Cardiac muscle cell (in vitro differentiated cells and primary cell): ENCODE data around the gene IL20RB. TPM values are rescaled to one million over a fixed set of nuclear protein-coding genes. Genes with fewer than 3 reads are reported as not detected.

Experiments used
- DNase-seq, 2 donors: peaks; one replicate each; pipeline versions ENCODE4 v3.0.0 to v3.0.0-alpha.2; 2010 to 2017; ENCODE audit warnings: low read depth in 1 of 2, low spot score in 1 of 2
- H3K27ac ChIP-seq: fragments of 200-600 bp; sonication (generic); 2 replicates; pipeline ENCODE4 v1.5.1; 2016
- H3K27me3 ChIP-seq: fragments of 200-600 bp; sonication (generic); 2 replicates; pipeline ENCODE4 v1.6.0; 2016; ENCODE audit warnings: control low read depth
- H3K36me3 ChIP-seq: fragments of 200-600 bp; sonication (generic); 2 replicates; pipeline ENCODE4 v1.5.1; 2016; ENCODE audit warnings: control low read depth
- H3K4me1 ChIP-seq: fragments of 200-600 bp; sonication (generic); 2 replicates; pipeline ENCODE4 v1.8.1; 2017; ENCODE audit warnings: low read depth, mild to moderate bottlenecking, mixed run types
- H3K4me3 ChIP-seq: fragments of 200-600 bp; sonication (generic); 2 replicates; pipeline ENCODE4 v1.5.1; 2016; ENCODE audit warnings: mild to moderate bottlenecking
- H3K9me3 ChIP-seq: fragments of 200-600 bp; sonication (generic); 2 replicates; pipeline ENCODE4 v1.5.1; 2017; ENCODE audit warnings: low read depth, mild to moderate bottlenecking, control low read depth
- CTCF ChIP-seq: IDR thresholded peaks from 2 replicates; pipeline ENCODE4 v1.5.1; 2012; ENCODE audit warnings: low read depth, mild to moderate bottlenecking, low read length
- polyA plus RNA-seq: library from polyadenylated mRNA; unstranded; fragments of >200 nt; fragmentation: Nextera tagmentation; extraction: Ambion mirVana; gene quantifications from 2 replicates; pipeline ENCODE4 v1.2.1, GENCODE V29; 2016
- total RNA-seq: library from RNA; depleted of rRNA; stranded (reverse); fragments of >200 nt; gene quantifications from 2 replicates; pipeline ENCODE4 v1.2.3, GENCODE V29; 2016

Gene IL20RB
- total and polyA plus RNA-seq, 2 experiments from 2014 or later: 0.59 to 0.77 TPM

DNA sequence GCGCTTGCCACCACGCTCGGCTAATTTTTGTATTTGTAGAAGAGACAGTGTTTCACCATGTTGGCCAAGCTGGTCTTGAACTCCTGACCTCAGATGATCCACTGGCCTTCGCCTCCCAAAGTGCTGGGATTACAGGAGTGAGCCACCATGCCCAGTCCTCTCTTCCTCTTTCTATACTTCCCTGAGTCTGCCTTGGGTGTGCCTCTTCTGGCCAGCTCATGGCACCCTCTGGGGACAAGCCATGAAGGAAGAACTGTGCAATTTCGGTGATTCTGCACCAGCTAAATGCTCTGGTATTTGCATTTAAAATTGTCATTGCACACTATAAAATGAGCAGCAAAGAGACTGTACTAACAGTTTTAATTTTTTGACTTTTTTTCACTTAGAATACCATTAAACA, 66.6 kb downstream of the IL20RB start:
- no peak overlapping the region for H3K4me3 ChIP-seq
- no peaks in the 10 kb centered on the region for H3K36me3 ChIP-seq
- H3K4me1 ChIP-seq: no peaks in the 10 kb centered on the region
- TF ChIP-seq CTCF: no peak
- no peak for DNase-seq
- no peaks in the 10 kb centered on the region for H3K27me3 ChIP-seq
- no peak overlapping the region for H3K27ac ChIP-seq
- no peaks in the 10 kb centered on the region for H3K9me3 ChIP-seq

GRCh38 chr3:137026701-137027100, 68.9 kb downstream of the IL20RB start:
- Histone ChIP-seq H3K27me3 (peaks cover 6% of the 10 kb centered on the region), H3K9me3 (no peaks in the 10 kb centered on the region), H3K36me3 (no peaks in the 10 kb centered on the region), H3K4me1 (no peaks in the 10 kb centered on the region), H3K4me3 (no peak overlapping the region), H3K27ac (no peak overlapping the region)
- DNase-seq: no peak
- no peak for TF ChIP-seq CTCF

- H3K4me1 ChIP-seq: no peaks in the 10 kb centered on the region
- peaks cover 20% of the 10 kb centered on the region for H3K27me3 ChIP-seq
- peak overlapping the region; percentile 31 for H3K4me3 ChIP-seq
- no peak overlapping the region for H3K27ac ChIP-seq
- DNase-seq: peak; percentile 88 to 91
- TF ChIP-seq CTCF: peak; percentile 99
- H3K9me3 ChIP-seq: no peaks in the 10 kb centered on the region
- no peaks in the 10 kb centered on the region for H3K36me3 ChIP-seq
Measured at GRCh38 chr3:137032465-137033120, 74.8 kb downstream of the IL20RB start.

GRCh38 chr3:137035631-137036030, 77.8 kb downstream of the IL20RB start:
- no peak overlapping the region for H3K4me3 ChIP-seq
- peaks cover 20% of the 10 kb centered on the region for H3K27me3 ChIP-seq
- H3K4me1 ChIP-seq: no peaks in the 10 kb centered on the region
- DNase-seq: peak; percentile 27 to 29
- no peaks in the 10 kb centered on the region for H3K36me3 ChIP-seq
- no peaks in the 10 kb centered on the region for H3K9me3 ChIP-seq
- no peak overlapping the region for H3K27ac ChIP-seq
- peak; percentile 41 for TF ChIP-seq CTCF

GRCh38 chr3:137039570-137039969, 81.8 kb downstream of the IL20RB start:
- no peak overlapping the region for H3K27ac ChIP-seq
- no peaks in the 10 kb centered on the region for H3K9me3 ChIP-seq
- no peaks in the 10 kb centered on the region for H3K36me3 ChIP-seq
- no peak for TF ChIP-seq CTCF
- H3K27me3 ChIP-seq: no peaks in the 10 kb centered on the region
- no peak overlapping the region for H3K4me3 ChIP-seq
- H3K4me1 ChIP-seq: no peaks in the 10 kb centered on the region
- DNase-seq: peak in 1 of 2 donors; percentile 15

DNA sequence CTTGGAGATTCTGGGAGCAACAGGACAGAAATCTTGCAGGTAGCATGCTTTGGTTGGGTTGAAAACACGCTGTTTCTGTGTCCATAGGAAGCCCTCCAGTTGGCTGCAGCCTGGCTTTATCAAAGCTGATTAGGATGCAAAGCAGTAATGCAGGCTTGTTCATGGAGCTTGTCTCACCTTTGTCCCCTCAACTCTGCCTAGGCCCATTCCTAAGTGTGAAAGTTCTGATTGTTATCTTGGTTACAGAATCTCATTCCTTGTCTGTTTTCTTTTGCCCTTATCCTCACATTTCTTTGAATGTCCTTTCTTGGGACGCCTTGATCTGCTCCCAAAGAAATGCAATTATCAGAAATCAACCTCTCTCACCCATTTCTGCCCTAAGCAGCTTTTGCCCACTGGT, 83.5 kb downstream of the IL20RB start:
- no peak overlapping the region for H3K4me3 ChIP-seq
- no peak for DNase-seq
- no peak for TF ChIP-seq CTCF

More for the DNA sequence above, 83.5 kb downstream of the IL20RB start:
- Histone ChIP-seq H3K9me3 (no peaks in the 10 kb centered on the region), H3K4me1 (no peaks in the 10 kb centered on the region), H3K27ac (no peak overlapping the region), H3K36me3 (no peaks in the 10 kb centered on the region), H3K27me3 (no peaks in the 10 kb centered on the region)
